GM19023 (cell line): ENCODE results near the gene SCN5A.

Experiments
- ATAC-seq: cut with Tn5 transposase; IDR thresholded peaks from one replicate; pipeline ENCODE4 v1.9.1; 2021; ENCODE audit warnings: mild to moderate bottlenecking, moderate library complexity; ENCODE audit not compliant: unreplicated experiment

Gene SCN5A

DNA sequence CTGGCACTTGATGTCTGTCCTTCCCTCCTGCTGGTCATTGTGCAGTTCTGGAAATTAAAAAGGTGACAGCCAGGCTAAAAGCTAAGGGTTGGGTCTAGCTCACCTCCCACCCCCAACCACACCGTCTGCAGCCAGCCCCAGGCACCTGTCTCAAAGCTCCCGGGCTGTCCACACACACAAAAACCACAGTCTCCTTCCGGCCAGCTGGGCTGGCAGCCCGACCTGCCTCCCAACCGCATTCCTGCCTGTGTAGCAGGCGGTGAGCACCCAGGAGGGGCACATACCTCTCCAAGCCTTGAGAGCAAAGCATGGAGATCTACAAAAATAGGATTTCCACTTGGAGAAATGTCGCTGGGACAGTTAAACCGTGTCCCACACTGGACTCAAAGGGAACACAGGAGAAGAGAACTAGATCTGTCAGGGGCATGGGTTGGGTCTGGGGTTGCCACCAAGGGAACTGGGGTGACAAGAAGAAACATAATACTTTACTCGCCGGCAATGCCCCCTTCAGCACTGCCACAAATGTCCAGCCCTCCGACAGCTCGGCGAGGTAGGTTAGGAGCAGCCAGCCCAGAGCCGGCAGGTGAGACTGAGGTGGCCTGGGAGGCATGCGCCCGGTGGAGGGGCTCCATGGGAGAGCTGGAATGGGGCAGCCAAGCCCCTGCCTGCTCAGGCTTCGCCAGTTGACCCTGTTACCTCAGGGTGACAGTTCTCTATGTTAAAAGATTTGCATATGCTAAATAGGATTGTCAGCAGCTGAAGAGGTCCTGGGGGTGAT is 101.1 kb downstream of the SCN5A start:
- ATAC-seq: no peak

DNA sequence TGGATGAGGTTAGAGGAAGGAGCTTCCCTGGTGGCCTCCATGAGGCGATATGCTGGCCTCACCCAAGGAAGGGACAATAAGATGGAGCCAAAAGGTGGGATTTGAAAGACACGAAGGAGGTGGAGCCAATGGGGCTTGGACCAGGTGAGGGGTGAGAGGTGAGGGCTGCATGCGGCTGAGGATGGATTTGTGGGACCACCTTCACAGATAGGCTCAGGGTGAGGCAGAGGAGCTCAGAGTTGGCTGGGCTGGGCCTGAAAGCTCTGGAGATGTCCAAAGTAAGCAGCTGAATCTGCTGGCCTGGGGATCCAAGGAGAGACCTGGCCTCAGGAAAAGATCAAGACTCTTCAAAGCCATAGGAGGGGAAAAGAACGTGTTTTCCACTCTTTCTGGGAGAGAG is 103.5 kb downstream of the SCN5A start:
- no peak for ATAC-seq

DNA sequence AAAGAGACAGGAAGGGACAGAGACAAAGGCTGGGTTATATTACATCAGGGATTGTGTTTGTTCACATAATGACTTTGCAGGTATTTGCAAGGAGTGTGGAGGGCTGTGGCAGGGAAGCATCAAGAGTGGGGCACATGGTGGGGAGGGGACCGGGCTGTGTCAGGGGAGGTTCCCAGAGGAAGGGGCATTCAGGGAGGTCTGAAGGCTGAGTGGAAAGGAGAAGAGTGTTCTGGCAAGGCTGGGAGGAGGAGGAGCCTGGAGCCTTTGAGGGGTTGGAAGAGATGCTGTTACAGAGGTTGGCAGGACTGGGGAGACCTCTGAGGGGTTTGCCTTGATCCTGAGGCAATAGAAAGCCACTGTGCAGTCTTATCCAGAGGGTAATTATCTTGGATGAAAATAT is 103.9 kb downstream of the SCN5A start:
- ATAC-seq: no peak

DNA sequence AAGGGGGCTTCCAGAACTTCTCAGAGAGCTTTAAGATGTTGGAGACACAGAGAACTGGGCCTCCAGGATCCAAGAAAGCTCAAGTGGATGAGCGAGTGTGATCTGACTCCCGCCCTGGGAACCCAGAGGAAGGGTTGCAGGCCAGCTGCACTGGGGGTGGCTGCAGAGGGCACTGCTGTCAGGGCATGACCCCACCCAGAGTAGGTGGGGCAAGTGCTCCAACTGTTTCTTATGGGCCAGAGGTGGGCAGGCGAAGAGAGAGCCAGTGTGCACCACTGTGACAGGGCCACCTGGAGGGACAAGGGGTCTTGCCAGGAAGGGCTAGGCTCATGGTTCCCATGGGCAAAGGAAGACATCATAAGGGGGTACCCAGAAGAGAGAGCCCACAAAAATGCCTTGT is 104.6 kb downstream of the SCN5A start:
- ATAC-seq: no peak

GRCh38 chr3:38543586-38543985 is 105.9 kb downstream of the SCN5A start:
- no peak for ATAC-seq

GRCh38 chr3:38542401-38543298 is 106.8 kb downstream of the SCN5A start:
- no peak for ATAC-seq

DNA sequence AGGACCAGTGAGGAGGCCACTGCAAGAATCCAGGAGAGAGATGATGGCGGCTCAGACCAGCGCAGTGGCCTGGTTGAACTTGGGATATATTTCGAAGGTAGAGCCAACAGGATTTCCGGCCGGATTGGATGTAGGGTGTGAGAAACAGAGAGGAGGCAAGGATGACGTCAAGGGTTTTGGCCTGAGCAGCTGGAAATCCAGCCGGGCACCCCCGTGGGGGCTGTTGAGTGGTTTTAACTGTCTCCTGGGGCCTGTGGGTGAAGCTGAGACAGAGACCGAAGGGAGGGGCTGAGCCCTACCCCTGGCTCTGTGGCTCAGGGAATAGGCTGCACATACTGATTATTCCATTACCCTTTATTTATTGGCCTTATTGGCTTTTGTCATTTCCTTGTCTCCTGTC is 107.7 kb downstream of the SCN5A start:
- ATAC-seq: no peak

DNA sequence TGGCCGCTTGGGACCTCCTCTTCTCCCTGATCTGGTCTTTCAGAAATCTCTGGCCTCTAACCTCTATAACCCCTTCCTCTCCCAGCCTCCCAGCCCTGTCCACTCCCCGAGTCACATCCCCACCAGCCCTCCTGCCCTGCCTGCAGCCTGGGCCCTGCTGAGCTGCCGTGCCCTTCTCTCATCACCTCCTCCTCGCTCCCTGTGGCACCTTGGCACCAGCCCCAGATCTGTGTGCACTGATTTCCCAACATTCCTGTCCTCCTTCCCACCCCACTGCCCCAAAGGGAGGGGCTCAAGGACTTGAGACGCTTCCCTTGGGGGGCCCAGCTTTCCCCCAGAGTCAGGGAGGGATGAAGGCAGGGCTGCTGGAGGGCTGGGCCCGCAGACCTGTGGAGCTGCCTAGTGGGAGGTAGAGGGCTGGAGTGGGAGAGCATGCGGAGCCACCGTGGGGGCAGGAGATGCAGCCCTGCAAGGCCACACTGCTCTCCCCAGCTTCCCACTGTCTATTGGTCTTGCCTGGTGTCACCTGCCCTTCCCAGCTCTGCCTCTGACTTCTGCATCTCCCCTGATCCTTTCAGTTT is 110.6 kb downstream of the SCN5A start:
- no peak for ATAC-seq

DNA sequence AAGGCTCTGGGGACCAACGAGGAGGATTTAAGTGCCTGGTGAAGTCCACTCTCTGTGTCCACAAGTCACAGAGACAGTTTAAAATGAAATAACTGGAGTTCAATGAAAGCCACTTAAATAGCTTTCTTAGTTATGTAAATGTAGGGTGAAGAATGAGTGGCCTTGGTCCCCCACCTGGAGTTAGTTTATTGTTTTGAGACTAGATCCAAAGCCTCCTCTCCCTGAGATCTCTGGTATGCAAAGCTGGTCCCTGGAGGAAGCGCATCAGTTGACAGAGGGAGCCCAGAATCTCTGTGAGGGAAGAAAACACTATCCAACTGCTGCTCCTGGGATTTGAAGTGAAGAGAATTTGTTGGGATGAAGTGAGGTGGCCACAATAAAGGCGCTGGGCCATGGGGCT is 112.8 kb downstream of the SCN5A start:
- ATAC-seq: no peak

DNA sequence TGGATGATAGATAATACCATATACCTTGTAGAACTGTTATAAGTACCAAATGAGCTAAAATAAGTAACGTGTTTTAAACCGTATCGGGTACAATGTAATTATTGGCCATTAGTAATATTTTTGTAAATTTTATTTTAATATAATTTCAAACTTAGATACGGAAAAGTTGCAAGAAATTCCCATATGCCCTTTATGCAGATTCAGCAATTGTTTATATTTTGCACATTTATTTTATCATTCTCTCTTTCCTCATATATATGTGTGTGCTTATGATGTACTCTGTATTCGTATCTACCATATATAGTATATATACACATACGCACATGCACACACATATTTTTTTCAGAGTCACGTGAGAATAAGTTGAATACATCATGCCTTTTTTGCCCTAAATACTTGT is 114.9 kb downstream of the SCN5A start:
- no peak for ATAC-seq

GRCh38 chr3:38534180-38534579 is 115.3 kb downstream of the SCN5A start:
- ATAC-seq: no peak

DNA sequence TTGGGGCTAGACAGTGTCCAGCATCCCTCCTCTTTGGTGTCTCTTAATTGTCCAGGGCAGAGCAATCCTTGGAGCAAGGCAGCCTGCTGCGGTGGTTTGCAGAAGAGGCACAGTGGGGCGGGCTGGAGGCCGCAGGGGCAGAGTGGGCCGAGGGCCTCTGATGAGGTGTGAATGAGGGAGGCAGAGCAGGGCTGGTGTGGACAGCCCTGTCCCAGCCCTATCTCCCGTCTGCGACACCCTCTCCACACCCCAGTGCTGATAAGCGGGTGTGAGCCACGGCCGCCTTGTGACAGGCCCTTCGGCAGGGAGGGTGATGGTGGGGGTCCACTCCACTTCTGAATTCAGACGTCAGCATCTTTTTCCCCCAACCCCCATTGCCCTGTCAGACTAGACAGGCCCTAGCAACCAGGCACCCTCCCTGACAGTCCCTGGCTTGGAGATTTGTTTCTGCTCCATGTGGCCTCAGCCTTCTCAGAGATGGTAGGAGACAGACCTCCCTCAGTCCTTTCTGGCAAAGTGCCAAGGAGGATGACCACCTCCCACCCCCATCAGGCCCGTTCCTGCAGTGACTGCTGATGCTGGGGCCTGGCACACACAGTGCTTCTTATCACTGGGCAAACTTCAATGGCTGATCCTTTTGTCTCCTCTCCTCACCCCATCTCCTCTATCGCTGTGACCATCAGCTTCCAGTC is 116.1 kb downstream of the SCN5A start:
- no peak for ATAC-seq

- no peak for ATAC-seq
Measured at GRCh38 chr3:38532529-38532928, 117.0 kb downstream of the SCN5A start.

DNA sequence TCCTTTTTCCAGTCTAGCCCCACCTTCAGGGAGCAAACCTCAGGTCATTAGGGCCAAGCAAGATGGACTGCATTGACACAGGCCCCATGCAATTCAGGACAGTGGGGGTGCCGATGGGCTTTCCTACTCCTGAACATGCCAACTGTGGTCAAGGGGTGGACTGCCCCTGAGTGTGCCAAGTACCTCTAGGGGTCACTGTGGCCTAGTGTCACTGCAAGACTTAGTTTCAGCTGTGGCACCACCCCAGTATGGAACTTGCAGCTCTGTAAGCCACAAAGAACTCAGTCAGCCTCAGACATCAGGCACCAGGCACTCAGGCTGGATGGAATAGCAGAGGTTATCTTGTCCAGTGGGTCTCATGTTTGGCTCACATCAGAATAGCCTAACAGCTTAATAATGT is 121.0 kb downstream of the SCN5A start:
- no peak for ATAC-seq

- no peak for ATAC-seq
Measured at GRCh38 chr3:38526792-38527191, 122.7 kb downstream of the SCN5A start.

- no peak for ATAC-seq
Measured at GRCh38 chr3:38524141-38524739, 125.2 kb downstream of the SCN5A start.

- no peak for ATAC-seq
Measured at GRCh38 chr3:38522002-38522401, 127.5 kb downstream of the SCN5A start.

GRCh38 chr3:38521391-38521987 is 128.0 kb downstream of the SCN5A start:
- no peak for ATAC-seq

GRCh38 chr3:38519651-38520050 is 129.8 kb downstream of the SCN5A start:
- no peak for ATAC-seq

GRCh38 chr3:38519000-38519399 is 130.5 kb downstream of the SCN5A start:
- no peak for ATAC-seq
